ENCODE measurements around the gene NF1. TPM values are rescaled to one million over a fixed set of nuclear protein-coding genes. Genes with fewer than 3 reads are reported as not detected.

The NF1 gene
- total and polyA plus RNA-seq, 9 donors, result 13.8 to 30.4 (median 22.8) TPM

DNA sequence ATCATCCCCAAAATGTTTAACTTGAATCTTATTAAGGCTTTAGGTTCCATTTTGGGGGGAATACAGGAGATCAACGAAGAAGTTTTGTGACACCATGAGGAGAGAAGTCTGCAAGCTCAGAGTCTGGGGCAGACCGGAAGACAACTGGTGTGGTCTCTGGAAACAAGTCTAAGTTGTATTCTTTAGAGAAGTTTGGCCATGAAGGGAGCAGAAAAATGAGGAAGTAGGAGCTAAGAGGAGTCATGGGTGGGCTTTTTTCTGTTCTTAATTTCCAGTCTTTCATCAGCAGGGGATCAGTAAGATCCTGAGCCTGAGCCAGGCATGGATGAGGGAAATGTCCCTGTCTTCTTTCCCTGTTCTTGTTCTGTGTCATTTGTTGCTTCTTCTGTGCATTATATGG, 35.8 kb upstream of the NF1 start:
- Histone ChIP-seq H3K27ac (ENCODE audit: low read length) (no peak overlapping the region), H3K36me3 (ENCODE audit: control insufficient read depth, insufficient read depth, low read length) (no peaks in the 10 kb centered on the region), H3K4me3 (ENCODE audit: low read length) (no peak overlapping the region), H3K9me3 (replicated peaks; ENCODE audit: control insufficient read depth, low read depth, low read length) (no peaks in the 10 kb centered on the region), H3K27me3 (ENCODE audit: control insufficient read depth, insufficient read depth, low read length) (no peaks in the 10 kb centered on the region), H3K4me1 (ENCODE audit: control insufficient read depth, insufficient read depth, low read length) (no peaks in the 10 kb centered on the region)
- WGBS (ENCODE audit: insufficient coverage), result 94% methylated on average over 2 of the region's 2 CpGs
- peak; percentile 17 for DNase-seq

DNA sequence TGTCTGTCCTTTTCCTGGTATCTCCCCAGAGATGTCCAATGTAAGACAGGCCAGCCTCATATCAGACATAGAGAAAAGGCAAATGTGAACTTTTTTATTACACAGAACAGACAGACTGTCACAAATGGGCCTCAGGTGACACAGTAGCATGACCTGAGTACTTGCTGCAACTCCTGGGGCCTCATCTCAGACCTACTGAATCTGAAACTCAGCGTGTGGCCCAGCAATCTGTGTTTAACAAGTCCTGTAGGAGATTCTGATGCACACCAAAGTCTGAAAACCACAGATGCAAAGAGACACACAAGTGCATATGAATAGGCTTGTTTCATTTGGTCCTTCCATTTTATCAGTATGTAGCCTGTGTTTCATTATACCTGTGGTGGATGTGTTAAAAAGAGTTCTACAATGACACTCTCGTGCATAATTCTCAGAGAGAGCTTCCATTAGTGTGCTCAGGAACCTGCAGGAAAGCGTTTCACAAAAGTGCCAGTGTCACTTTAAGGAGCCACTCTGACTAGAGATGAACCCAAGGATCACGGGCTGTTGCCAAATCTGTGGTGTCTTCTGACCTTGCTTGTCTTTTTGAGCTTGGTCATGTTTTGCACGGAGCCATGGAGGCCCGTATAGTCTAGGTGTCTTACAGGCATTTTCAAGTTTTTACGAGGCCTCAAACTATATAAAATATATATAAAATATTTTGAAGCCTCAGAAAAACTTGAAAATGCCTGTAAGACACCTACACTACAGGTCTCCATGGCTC, 33.8 kb upstream of the NF1 start:
- 71% methylated on average over 4 of the region's 7 CpGs for WGBS (ENCODE audit: insufficient coverage)
- Histone ChIP-seq H3K4me3 (ENCODE audit: low read length) (no peak overlapping the region), H3K9me3 (replicated peaks; ENCODE audit: control insufficient read depth, low read depth, low read length) (no peaks in the 10 kb centered on the region), H3K36me3 (ENCODE audit: control insufficient read depth, insufficient read depth, low read length) (no peaks in the 10 kb centered on the region), H3K27me3 (ENCODE audit: control insufficient read depth, insufficient read depth, low read length) (no peaks in the 10 kb centered on the region), H3K4me1 (ENCODE audit: control insufficient read depth, insufficient read depth, low read length) (no peaks in the 10 kb centered on the region), H3K27ac (ENCODE audit: low read length) (no peak overlapping the region)
- no peak for DNase-seq

DNA sequence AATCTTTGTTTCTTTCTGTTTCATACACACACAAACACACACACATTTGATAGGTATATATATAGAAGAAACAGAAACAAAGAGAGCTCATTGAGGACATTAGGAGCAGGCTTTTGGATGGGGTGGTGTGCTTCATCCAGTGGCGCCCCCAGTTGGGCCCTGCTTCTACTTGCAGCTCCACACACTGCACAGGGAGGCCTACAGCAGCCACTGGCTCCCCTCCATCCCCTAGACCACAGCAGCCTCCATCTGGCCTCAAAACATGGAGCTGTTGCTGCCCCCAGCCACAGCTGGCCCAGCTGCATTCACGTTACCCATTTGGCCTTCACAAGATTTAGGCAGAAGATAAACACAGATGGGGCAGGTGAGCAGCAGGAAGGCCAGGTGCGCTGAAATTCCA, 33.1 kb upstream of the NF1 start:
- 80% methylated on average over 1 of the region's 3 CpGs for WGBS (ENCODE audit: insufficient coverage)
- no peak overlapping the region for H3K4me3 ChIP-seq (ENCODE audit: low read length)
- no peak for DNase-seq

DNA sequence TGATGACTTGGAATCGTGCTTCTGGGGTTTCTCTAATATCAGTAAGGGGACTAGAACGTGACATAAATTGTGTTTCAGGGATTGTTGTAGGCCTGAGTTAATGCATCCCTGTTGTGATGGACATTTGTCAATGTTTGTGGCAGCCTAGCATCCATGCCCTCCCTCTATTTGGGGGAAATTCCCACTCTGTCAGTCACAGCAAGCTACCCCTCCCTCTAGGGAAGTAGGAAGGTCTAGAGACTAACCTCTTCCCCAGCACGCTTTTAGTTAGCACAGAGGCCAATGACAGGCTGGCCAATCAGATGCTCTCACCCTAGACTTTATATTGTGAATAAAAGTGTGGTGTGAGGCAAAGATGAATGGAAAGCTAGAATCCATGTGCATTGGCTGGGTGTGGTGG, 32.4 kb upstream of the NF1 start:
- no peaks in the 10 kb centered on the region for H3K9me3 ChIP-seq (replicated peaks; ENCODE audit: control insufficient read depth, low read depth, low read length)
- WGBS (ENCODE audit: insufficient coverage), result 67% methylated on average over 1 of the region's 3 CpGs
- DNase-seq, result no peak
- no peak overlapping the region for H3K4me3 ChIP-seq (ENCODE audit: low read length)
- no peaks in the 10 kb centered on the region for H3K4me1 ChIP-seq (ENCODE audit: control insufficient read depth, insufficient read depth, low read length)
- H3K36me3 ChIP-seq (ENCODE audit: control insufficient read depth, insufficient read depth, low read length), result no peaks in the 10 kb centered on the region
- H3K27me3 ChIP-seq (ENCODE audit: control insufficient read depth, insufficient read depth, low read length), result no peaks in the 10 kb centered on the region
- no peak overlapping the region for H3K27ac ChIP-seq (ENCODE audit: low read length)

More for the DNA sequence above, 33.1 kb upstream of the NF1 start:
- H3K9me3 ChIP-seq (replicated peaks; ENCODE audit: control insufficient read depth, low read depth, low read length), result no peaks in the 10 kb centered on the region
- no peak overlapping the region for H3K27ac ChIP-seq (ENCODE audit: low read length)
- H3K36me3 ChIP-seq (ENCODE audit: control insufficient read depth, insufficient read depth, low read length), result no peaks in the 10 kb centered on the region
- H3K27me3 ChIP-seq (ENCODE audit: control insufficient read depth, insufficient read depth, low read length), result no peaks in the 10 kb centered on the region
- no peaks in the 10 kb centered on the region for H3K4me1 ChIP-seq (ENCODE audit: control insufficient read depth, insufficient read depth, low read length)

DNA sequence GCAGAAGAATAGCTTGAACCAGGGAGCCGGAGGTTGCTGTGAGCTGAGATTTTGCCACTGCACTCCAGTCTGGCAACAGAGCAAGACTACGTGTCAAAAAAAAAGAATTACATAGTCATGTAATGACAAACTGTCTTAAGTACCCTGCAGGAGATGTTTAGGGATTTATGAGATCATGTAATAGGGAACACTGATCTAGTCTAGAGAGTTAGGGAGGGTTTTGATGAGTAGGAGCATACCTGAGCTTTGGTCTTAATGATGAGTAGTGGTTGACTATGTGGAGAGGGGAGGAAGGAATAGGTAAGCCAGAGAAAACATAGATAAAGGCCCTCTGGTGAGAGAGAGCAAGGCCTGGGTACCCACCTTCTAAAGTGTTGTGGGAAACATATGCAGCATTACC, 30.1 kb upstream of the NF1 start:
- Histone ChIP-seq H3K36me3 (ENCODE audit: control insufficient read depth, insufficient read depth, low read length) (no peaks in the 10 kb centered on the region), H3K4me1 (ENCODE audit: control insufficient read depth, insufficient read depth, low read length) (no peaks in the 10 kb centered on the region), H3K9me3 (replicated peaks; ENCODE audit: control insufficient read depth, low read depth, low read length) (no peaks in the 10 kb centered on the region), H3K27ac (ENCODE audit: low read length) (no peak overlapping the region), H3K4me3 (ENCODE audit: low read length) (no peak overlapping the region), H3K27me3 (ENCODE audit: control insufficient read depth, insufficient read depth, low read length) (no peaks in the 10 kb centered on the region)
- DNase-seq, result no peak
- WGBS (ENCODE audit: insufficient coverage), result no CpG with 5 or more reads among the region's 2 CpGs

DNA sequence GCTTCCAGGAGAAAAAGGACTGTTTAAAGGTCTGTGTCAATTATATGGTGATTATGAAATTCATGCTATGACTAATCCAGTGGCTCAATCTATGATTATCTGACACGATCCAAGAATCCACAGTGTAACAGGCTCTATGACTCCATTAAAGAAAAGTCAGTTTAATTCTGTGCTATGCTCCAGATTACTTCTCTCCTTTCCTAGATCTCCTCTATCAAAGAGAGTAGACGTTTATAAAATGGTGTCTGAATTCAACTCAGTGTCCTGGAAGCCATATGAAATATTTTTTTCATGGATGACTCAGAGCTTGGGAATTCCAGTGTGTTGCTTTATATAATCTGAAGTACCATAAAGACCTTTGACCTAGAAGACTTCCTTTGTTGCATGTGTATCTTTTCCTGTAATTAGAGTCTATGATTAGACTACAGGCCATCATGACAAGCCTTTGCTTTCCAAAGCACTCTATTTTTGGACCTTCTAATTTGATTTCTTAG, 27.0 kb upstream of the NF1 start:
- H3K4me3 ChIP-seq (ENCODE audit: low read length), result no peak overlapping the region
- WGBS (ENCODE audit: insufficient coverage), result no CpG with 5 or more reads among the region's 2 CpGs
- no peaks in the 10 kb centered on the region for H3K36me3 ChIP-seq (ENCODE audit: control insufficient read depth, insufficient read depth, low read length)
- H3K27me3 ChIP-seq (ENCODE audit: control insufficient read depth, insufficient read depth, low read length), result no peaks in the 10 kb centered on the region
- H3K9me3 ChIP-seq (replicated peaks; ENCODE audit: control insufficient read depth, low read depth, low read length), result no peaks in the 10 kb centered on the region
- H3K4me1 ChIP-seq (ENCODE audit: control insufficient read depth, insufficient read depth, low read length), result no peaks in the 10 kb centered on the region
- peak; percentile 27 for DNase-seq
- peak overlapping the region; percentile 62 for H3K27ac ChIP-seq (ENCODE audit: low read length)

DNA sequence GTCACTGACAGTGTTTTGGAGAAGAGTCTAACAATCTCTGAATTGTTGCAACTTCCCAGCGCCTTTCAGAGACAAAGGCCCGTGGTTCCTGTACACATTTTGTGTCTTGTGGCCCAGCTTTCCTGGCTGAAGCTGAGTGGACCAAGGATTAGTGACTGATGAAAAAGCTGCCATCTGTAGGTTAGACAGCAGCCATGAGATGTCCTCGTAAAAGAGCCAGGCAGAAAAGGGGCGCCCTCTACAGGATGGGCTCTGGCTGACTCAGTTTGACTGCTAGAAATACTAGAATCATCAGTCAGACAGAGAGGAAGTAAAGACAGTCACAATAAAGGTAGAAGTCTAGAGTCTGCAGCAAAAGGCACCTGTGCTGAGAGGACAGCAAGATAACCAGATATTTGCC, 26.5 kb upstream of the NF1 start:
- DNase-seq, result peak; percentile 24
- Histone ChIP-seq H3K4me1 (ENCODE audit: control insufficient read depth, insufficient read depth, low read length) (no peaks in the 10 kb centered on the region), H3K4me3 (ENCODE audit: low read length) (no peak overlapping the region), H3K9me3 (replicated peaks; ENCODE audit: control insufficient read depth, low read depth, low read length) (no peaks in the 10 kb centered on the region), H3K27ac (ENCODE audit: low read length) (peak overlapping the region; percentile 52), H3K36me3 (ENCODE audit: control insufficient read depth, insufficient read depth, low read length) (no peaks in the 10 kb centered on the region), H3K27me3 (ENCODE audit: control insufficient read depth, insufficient read depth, low read length) (no peaks in the 10 kb centered on the region)
- WGBS (ENCODE audit: insufficient coverage), result 30% methylated on average over 4 of the region's 4 CpGs

DNA sequence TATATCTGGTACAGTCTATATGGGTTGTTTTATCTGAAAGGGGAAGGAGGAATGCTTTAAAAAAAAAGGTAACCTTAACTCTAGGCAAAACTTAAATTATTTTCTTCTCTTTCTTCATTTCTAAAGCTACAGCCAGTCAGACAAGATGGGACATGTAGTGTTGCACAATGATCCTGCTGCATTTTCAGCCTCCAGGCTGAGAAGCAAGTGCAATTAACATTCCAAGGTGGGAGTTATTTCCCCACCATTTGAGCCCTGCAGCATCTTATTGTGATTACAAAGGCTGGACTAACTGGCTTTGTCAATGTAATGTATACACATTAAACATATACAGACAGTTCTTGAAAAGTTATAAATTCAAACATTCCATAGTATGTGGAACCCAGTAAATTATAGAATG, 22.6 kb upstream of the NF1 start:
- H3K27ac ChIP-seq (ENCODE audit: low read length), result no peak overlapping the region
- no peaks in the 10 kb centered on the region for H3K27me3 ChIP-seq (ENCODE audit: control insufficient read depth, insufficient read depth, low read length)
- H3K4me3 ChIP-seq (ENCODE audit: low read length), result no peak overlapping the region
- no peaks in the 10 kb centered on the region for H3K9me3 ChIP-seq (replicated peaks; ENCODE audit: control insufficient read depth, low read depth, low read length)
- H3K36me3 ChIP-seq (ENCODE audit: control insufficient read depth, insufficient read depth, low read length), result no peaks in the 10 kb centered on the region
- no peaks in the 10 kb centered on the region for H3K4me1 ChIP-seq (ENCODE audit: control insufficient read depth, insufficient read depth, low read length)
- no peak for DNase-seq

DNA sequence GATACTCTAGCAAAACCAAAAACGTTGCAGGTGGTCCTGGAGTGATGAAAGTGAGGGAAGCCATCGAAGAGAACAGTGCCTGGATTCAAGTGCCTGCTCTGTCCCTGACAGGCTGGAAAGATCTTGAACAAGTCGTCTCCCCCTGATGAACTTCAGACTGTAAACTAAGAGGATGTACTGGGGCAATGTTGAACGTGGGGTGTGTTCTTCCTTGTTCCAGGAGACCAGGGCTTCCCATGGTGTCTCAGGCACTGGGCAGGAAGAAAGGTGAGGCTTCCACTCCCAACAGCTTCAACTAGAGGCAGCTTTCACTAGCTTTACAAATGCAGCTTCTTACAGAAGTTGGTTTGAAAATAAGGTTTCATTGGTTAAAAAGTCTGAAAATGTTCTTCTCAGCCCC, 21.4 kb upstream of the NF1 start:
- Histone ChIP-seq H3K27ac (ENCODE audit: low read length) (no peak overlapping the region), H3K4me3 (ENCODE audit: low read length) (no peak overlapping the region), H3K4me1 (ENCODE audit: control insufficient read depth, insufficient read depth, low read length) (no peaks in the 10 kb centered on the region), H3K36me3 (ENCODE audit: control insufficient read depth, insufficient read depth, low read length) (no peaks in the 10 kb centered on the region), H3K27me3 (ENCODE audit: control insufficient read depth, insufficient read depth, low read length) (no peaks in the 10 kb centered on the region), H3K9me3 (replicated peaks; ENCODE audit: control insufficient read depth, low read depth, low read length) (no peaks in the 10 kb centered on the region)
- WGBS (ENCODE audit: insufficient coverage), result no CpG with 5 or more reads among the region's 4 CpGs
- DNase-seq, result no peak

DNA sequence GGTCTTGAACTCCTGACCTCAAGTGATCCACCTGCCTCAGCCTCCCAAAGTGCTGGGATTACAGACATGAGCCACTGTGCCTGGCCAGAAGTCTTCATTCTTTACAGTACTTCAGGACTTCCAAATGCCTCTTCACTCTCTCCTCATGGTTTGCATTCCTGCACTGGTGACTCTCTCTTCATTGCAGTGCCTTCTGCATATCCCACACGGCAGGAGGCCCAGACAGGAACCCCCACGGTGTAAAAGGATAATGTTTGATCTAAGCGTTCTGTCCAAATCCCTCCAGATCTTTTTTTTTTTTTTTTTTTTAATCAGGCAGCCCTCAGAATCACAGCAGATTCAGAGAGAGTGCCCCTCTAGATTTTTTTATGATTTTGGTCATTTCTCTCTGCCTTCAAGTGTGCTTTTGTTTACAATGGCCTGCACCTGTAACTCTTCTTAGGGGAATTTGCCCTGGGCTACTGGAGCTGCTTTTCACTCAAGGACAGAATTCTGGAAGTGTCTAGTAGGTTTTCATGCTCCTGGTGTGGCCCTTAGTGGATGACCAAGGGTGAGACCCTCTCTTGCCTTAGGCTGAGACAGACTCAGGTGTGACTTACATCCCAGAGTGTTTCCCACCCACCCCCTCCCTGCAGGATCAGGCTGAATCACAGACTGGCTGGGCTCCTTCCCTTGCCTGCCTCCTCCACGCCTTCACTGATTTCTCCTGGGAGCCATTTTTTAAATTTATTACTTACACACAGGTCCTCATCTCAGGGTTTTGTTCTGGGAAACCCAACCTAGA, 19.8 kb upstream of the NF1 start:
- no peak for DNase-seq
- 0% methylated on average over 1 of the region's 4 CpGs for WGBS (ENCODE audit: insufficient coverage)

More for the DNA sequence above, 19.8 kb upstream of the NF1 start:
- Histone ChIP-seq H3K27me3 (ENCODE audit: control insufficient read depth, insufficient read depth, low read length) (no peaks in the 10 kb centered on the region), H3K36me3 (ENCODE audit: control insufficient read depth, insufficient read depth, low read length) (no peaks in the 10 kb centered on the region), H3K27ac (ENCODE audit: low read length) (no peak overlapping the region), H3K4me3 (ENCODE audit: low read length) (no peak overlapping the region), H3K9me3 (replicated peaks; ENCODE audit: control insufficient read depth, low read depth, low read length) (no peaks in the 10 kb centered on the region), H3K4me1 (ENCODE audit: control insufficient read depth, insufficient read depth, low read length) (no peaks in the 10 kb centered on the region)
